HCT116 (cell line): ENCODE data around the gene NBDY. TPM values are rescaled to one million over a fixed set of nuclear protein-coding genes. Genes with fewer than 3 reads are reported as not detected.

Experiments used
- ATAC-seq: fragments of 200-7000 bp; cut with Tn5 transposase; 2 replicates; pipeline ENCODE4 v1.9.1; 2020; ENCODE audit warnings: mild to moderate bottlenecking, moderate library complexity
- BruUV-seq: library from RNA; stranded (reverse); fragments of 400-500 nt; replicated peaks from 2 replicates; lab custom pipeline; 2021; lab: Mats Ljungman, UMichigan
- CTCF ChIA-PET: fragments of 300-600 bp; sonication (Branson Sonifier 250); formaldehyde crosslinking; loops from one replicate; lab custom pipeline; 2021; ENCODE audit warnings: antibody characterized with exemption; lab: Charles Lee
- POLR2A ChIA-PET: fragments of 300-600, 350-600 bp; sonication (Branson Sonifier 250); formaldehyde crosslinking; loops from one replicate; lab custom pipeline; 2021; ENCODE audit warnings: antibody characterized with exemption; lab: Charles Lee
- RAD21 ChIA-PET, 2 experiments: fragments of 300-600 bp; sonication (Branson Sonifier 250); formaldehyde crosslinking; loops; one replicate each; lab custom pipeline; 2023; ENCODE audit warnings: low total read pairs in 2 of 2; ENCODE audit not compliant: uncharacterized antibody in 2 of 2, unreplicated experiment in 2 of 2, low non-redundant PET in 1 of 2; lab: Charles Lee
- DNase-seq: peaks from one replicate; pipeline ENCODE4 v3.0.0-alpha.2; 2010; ENCODE audit warnings: low read depth, low spot score
- H2AFZ ChIP-seq: fragments of 200-600 bp; shearing (Covaris generic), sonication (generic); 2 replicates; pipeline ENCODE4 v1.6.1; 2017; ENCODE audit warnings: low read depth, mixed run types, mixed read lengths, antibody characterized with exemption, low read length; ENCODE audit not compliant: poor library complexity, severe bottlenecking
- H3K27ac ChIP-seq: 2 replicates; pipeline ENCODE4 v1.5.1; 2012; ENCODE audit warnings: low read depth, low read length
- H3K27me3 ChIP-seq: fragments of 200-600 bp; sonication (generic); 2 replicates; pipeline ENCODE4 v1.6.1; 2016; ENCODE audit warnings: mixed run types, low read length, mixed read lengths; ENCODE audit not compliant: insufficient read depth
- H3K36me3 ChIP-seq, 2 experiments: fragments of 200-500 bp in 1 of 2; fragments of 200-600 bp in 1 of 2; sonication (Bioruptor generic) in 1 of 2; sonication (generic) in 1 of 2; 2 replicates each; pipeline versions ENCODE4 v1.5.1 to v1.6.1; 2014 to 2016; ENCODE audit warnings: low read length in 2 of 2, inconsistent platforms in 1 of 2, mixed read lengths in 1 of 2, mixed run types in 1 of 2; ENCODE audit not compliant: insufficient read depth in 2 of 2, control insufficient read depth in 1 of 2
- H3K4me1 ChIP-seq, 2 experiments: fragments of 200-600 bp in 1 of 2; sonication (generic) in 1 of 2; 2 replicates each; pipeline versions ENCODE4 v1.5.1 to v1.6.1; 2012 to 2017; ENCODE audit warnings: low read length in 2 of 2, inconsistent platforms in 1 of 2, mild to moderate bottlenecking in 1 of 2, mixed read lengths in 1 of 2, mixed run types in 1 of 2, moderate library complexity in 1 of 2; ENCODE audit not compliant: insufficient read depth in 2 of 2, control insufficient read depth in 1 of 2
- H3K4me2 ChIP-seq: fragments of 200-600 bp; sonication (generic); 2 replicates; pipeline ENCODE4 v1.6.1; 2017; ENCODE audit warnings: mixed run types, low read length, mixed read lengths
- H3K4me3 ChIP-seq, 2 experiments: fragments of 200-600 bp in 1 of 2; sonication (generic) in 1 of 2; replicated peaks in 1 of 2; 2 replicates each; pipeline ENCODE4 v1.5.1; 2011 to 2016; ENCODE audit warnings: low read length in 2 of 2, control low read depth in 1 of 2, low read depth in 1 of 2, mild to moderate bottlenecking in 1 of 2, mixed read lengths in 1 of 2, mixed run types in 1 of 2
- H3K79me2 ChIP-seq: fragments of 200-600 bp; sonication (generic); 2 replicates; pipeline ENCODE4 v1.6.1; 2017; ENCODE audit warnings: mild to moderate bottlenecking, mixed run types, low read length, moderate library complexity, mixed read lengths; ENCODE audit not compliant: insufficient read depth
- H3K9ac ChIP-seq: fragments of 200-600 bp; sonication (generic); 2 replicates; pipeline ENCODE4 v1.6.1; 2016; ENCODE audit warnings: low read length, mixed read lengths
- H3K9me2 ChIP-seq: fragments of 200-600 bp; sonication (generic), shearing (Covaris generic); 2 replicates; pipeline ENCODE4 v1.6.1; 2017; ENCODE audit warnings: mixed run types, mild to moderate bottlenecking, moderate library complexity; ENCODE audit not compliant: insufficient read depth
- H3K9me3 ChIP-seq, 2 experiments: fragments of 200-500 bp in 1 of 2; fragments of 200-600 bp in 1 of 2; sonication (Bioruptor generic) in 1 of 2; sonication (generic) in 1 of 2; 2 replicates each; pipeline ENCODE4 v1.6.1; 2014 to 2017; ENCODE audit warnings: low read length in 2 of 2, mixed read lengths in 2 of 2, inconsistent platforms in 1 of 2, low read depth in 1 of 2, mild to moderate bottlenecking in 1 of 2, mixed run types in 1 of 2, moderate library complexity in 1 of 2; ENCODE audit not compliant: control insufficient read depth in 1 of 2, insufficient read depth in 1 of 2
- H4K20me1 ChIP-seq: fragments of 200-600 bp; sonication (generic), shearing (Covaris generic); 2 replicates; pipeline ENCODE4 v1.6.1; 2017; ENCODE audit warnings: mixed run types, mild to moderate bottlenecking, moderate library complexity; ENCODE audit not compliant: insufficient read depth
- CBX3 ChIP-seq: IDR thresholded peaks from 2 replicates; pipeline ENCODE4 v1.6.1; 2012; ENCODE audit warnings: low read depth
- CEBPB ChIP-seq: IDR thresholded peaks from 2 replicates; pipeline ENCODE4 v1.6.1; 2012; ENCODE audit warnings: low read depth
- EGR1 ChIP-seq: IDR thresholded peaks from 2 replicates; pipeline ENCODE4 v1.6.1; 2012; ENCODE audit warnings: low read depth
- FOSL1 ChIP-seq: IDR thresholded peaks from 2 replicates; pipeline ENCODE4 v1.6.1; 2012; ENCODE audit warnings: low read depth
- JUND ChIP-seq: IDR thresholded peaks from 2 replicates; pipeline ENCODE4 v1.6.1; 2012
- POLR2AphosphoS5 ChIP-seq: IDR thresholded peaks from 2 replicates; pipeline ENCODE4 v1.6.1; 2011; ENCODE audit warnings: mild to moderate bottlenecking, low read depth, low read length, moderate library complexity
- RAD21 ChIP-seq: IDR thresholded peaks from 2 replicates; pipeline ENCODE4 v1.6.1; 2012; ENCODE audit warnings: low read depth, mild to moderate bottlenecking
- SIN3A ChIP-seq: IDR thresholded peaks from 2 replicates; pipeline ENCODE4 v1.6.1; 2012; ENCODE audit warnings: low read depth
- YY1 ChIP-seq: IDR thresholded peaks from 2 replicates; pipeline ENCODE4 v1.6.1; 2011; ENCODE audit warnings: low read length, low read depth, moderate library complexity, mild to moderate bottlenecking; ENCODE audit not compliant: insufficient replicate concordance; ENCODE audit errors: extremely low read depth
- ZFX ChIP-seq: fragments of 450-650 bp; IDR thresholded peaks from 2 replicates; pipeline ENCODE4 v1.6.1; 2017
- intact Hi-C: fragments of 100-400 bp; cut with micrococcal nuclease; formaldehyde crosslinking; loops from 2 replicates; pipeline ENCODE4 v1.10.0; 2022
- total RNA-seq: library from RNA; stranded (reverse); gene quantifications from one replicate; pipeline ENCODE4 v1.2.1, GENCODE V29; 2021; ENCODE audit not compliant: unreplicated experiment
- TF ChIP-seq, protein P1 (sequence below): IDR thresholded peaks from 2 replicates; pipeline ENCODE4 v1.6.1; 2011; ENCODE audit warnings: mild to moderate bottlenecking, low read length, moderate library complexity; ENCODE audit not compliant: insufficient replicate concordance; ENCODE audit errors: extremely low read depth
- TF ChIP-seq, protein P2 (sequence below): IDR thresholded peaks from 2 replicates; pipeline ENCODE4 v1.6.1; 2012; ENCODE audit warnings: low read depth

Gene NBDY
- total RNA-seq, 1 experiment from 2014 or later: 65.6 TPM

DNA sequence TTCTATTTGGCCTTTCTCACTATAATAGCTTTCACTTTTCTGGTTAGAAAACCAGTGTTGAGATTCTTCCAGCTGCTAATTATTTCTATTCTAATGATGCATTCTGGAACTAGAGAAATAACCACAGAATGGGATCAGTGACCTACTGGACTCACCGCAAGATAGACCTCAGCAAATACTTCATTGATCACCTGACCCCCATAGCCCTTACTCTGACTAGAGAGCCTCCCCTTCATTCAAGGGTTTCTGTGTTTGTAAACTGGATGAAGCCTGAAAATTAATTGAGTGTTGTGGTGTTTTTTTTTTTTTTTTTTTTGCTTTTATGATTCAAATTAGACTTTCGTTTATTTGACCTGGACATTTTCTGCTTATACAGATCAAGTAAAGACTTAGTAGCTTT, 97.0 kb downstream of the NBDY start:
- ChIA-PET CTCF (no interaction called here), POLR2A (no interaction called here)
- intact Hi-C loops: no loop called here

More for the DNA sequence above, 97.0 kb downstream of the NBDY start:
- no peak overlapping the region for H3K4me2 ChIP-seq
- DNase-seq (no peak), ATAC-seq (no peak)
- RAD21 ChIA-PET: no interaction called here
- no peaks in the 10 kb centered on the region for H3K79me2 ChIP-seq
- BruUV-seq: no TSS peak
- no peaks in the 10 kb centered on the region for H3K9me3 ChIP-seq
- H3K9ac ChIP-seq: no peak overlapping the region
- H4K20me1 ChIP-seq: no peaks in the 10 kb centered on the region
- H3K27ac ChIP-seq: no peak overlapping the region
- H3K4me1 ChIP-seq: no peaks in the 10 kb centered on the region
- no peaks in the 10 kb centered on the region for H3K27me3 ChIP-seq
- H2AFZ ChIP-seq: no peak overlapping the region
- TF ChIP-seq SIN3A (no peak), CEBPB (no peak), RAD21 (no peak), CBX3 (no peak), POLR2AphosphoS5 (no peak), FOSL1 (no peak), JUND (no peak), YY1 (no peak), EGR1 (no peak), ZFX (no peak)
- TF ChIP-seq, protein P1, sequence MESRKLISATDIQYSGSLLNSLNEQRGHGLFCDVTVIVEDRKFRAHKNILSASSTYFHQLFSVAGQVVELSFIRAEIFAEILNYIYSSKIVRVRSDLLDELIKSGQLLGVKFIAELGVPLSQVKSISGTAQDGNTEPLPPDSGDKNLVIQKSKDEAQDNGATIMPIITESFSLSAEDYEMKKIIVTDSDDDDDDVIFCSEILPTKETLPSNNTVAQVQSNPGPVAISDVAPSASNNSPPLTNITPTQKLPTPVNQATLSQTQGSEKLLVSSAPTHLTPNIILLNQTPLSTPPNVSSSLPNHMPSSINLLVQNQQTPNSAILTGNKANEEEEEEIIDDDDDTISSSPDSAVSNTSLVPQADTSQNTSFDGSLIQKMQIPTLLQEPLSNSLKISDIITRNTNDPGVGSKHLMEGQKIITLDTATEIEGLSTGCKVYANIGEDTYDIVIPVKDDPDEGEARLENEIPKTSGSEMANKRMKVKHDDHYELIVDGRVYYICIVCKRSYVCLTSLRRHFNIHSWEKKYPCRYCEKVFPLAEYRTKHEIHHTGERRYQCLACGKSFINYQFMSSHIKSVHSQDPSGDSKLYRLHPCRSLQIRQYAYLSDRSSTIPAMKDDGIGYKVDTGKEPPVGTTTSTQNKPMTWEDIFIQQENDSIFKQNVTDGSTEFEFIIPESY: no peak
- TF ChIP-seq, protein P2, sequence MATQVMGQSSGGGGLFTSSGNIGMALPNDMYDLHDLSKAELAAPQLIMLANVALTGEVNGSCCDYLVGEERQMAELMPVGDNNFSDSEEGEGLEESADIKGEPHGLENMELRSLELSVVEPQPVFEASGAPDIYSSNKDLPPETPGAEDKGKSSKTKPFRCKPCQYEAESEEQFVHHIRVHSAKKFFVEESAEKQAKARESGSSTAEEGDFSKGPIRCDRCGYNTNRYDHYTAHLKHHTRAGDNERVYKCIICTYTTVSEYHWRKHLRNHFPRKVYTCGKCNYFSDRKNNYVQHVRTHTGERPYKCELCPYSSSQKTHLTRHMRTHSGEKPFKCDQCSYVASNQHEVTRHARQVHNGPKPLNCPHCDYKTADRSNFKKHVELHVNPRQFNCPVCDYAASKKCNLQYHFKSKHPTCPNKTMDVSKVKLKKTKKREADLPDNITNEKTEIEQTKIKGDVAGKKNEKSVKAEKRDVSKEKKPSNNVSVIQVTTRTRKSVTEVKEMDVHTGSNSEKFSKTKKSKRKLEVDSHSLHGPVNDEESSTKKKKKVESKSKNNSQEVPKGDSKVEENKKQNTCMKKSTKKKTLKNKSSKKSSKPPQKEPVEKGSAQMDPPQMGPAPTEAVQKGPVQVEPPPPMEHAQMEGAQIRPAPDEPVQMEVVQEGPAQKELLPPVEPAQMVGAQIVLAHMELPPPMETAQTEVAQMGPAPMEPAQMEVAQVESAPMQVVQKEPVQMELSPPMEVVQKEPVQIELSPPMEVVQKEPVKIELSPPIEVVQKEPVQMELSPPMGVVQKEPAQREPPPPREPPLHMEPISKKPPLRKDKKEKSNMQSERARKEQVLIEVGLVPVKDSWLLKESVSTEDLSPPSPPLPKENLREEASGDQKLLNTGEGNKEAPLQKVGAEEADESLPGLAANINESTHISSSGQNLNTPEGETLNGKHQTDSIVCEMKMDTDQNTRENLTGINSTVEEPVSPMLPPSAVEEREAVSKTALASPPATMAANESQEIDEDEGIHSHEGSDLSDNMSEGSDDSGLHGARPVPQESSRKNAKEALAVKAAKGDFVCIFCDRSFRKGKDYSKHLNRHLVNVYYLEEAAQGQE: no peak
- TF ChIP-seq, all 23 proteins: peak for 0
- Histone ChIP-seq H3K4me3 (no peak overlapping the region), H3K9me2 (no peaks in the 10 kb centered on the region), H3K36me3 (no peaks in the 10 kb centered on the region)
